ENCODE measurements around the gene ADGRE3. TPM values are rescaled to one million over a fixed set of nuclear protein-coding genes. Genes with fewer than 3 reads are reported as not detected.
A peak's percentile ranks its signal among the peaks of the same experiment; 100 is the strongest.

Gene ADGRE3
- polyA plus RNA-seq (ENCODE audit: insufficient read length in 4 of 4): under 1 TPM in 2 of 4 donors, not detected in 2; 0.09 to 0.40 TPM

GRCh38 chr19:14674764-14675163 lies at the start of gene ADGRE3:
ADGRE3 (minus strand) TSS chr19:14674844; CDS start chr19:14674770, 74 bp downstream.
- no peak for DNase-seq (ENCODE audit: low read depth in 4 of 4, low spot score in 3 of 4)

- no peak for DNase-seq (ENCODE audit: low read depth in 4 of 4, low spot score in 3 of 4)
Observed at GRCh38 chr19:14722127-14722526, 47.5 kb upstream of the ADGRE3 start.

GRCh38 chr19:14719162-14719561 lies 44.5 kb upstream of the ADGRE3 start:
- DNase-seq (ENCODE audit: low read depth in 4 of 4, low spot score in 3 of 4): no peak

GRCh38 chr19:14718522-14719116 lies 44.0 kb upstream of the ADGRE3 start:
- no peak for DNase-seq (ENCODE audit: low read depth in 4 of 4, low spot score in 3 of 4)

- no peak for DNase-seq (ENCODE audit: low read depth in 4 of 4, low spot score in 3 of 4)
Observed at GRCh38 chr19:14715841-14716240, 41.2 kb upstream of the ADGRE3 start.

- DNase-seq (ENCODE audit: low read depth in 4 of 4, low spot score in 3 of 4): no peak
Observed at GRCh38 chr19:14704450-14704849, 29.8 kb upstream of the ADGRE3 start.

- no peak for DNase-seq (ENCODE audit: low read depth in 4 of 4, low spot score in 3 of 4)
Observed at GRCh38 chr19:14703833-14704232, 29.2 kb upstream of the ADGRE3 start.

- no peak for DNase-seq (ENCODE audit: low read depth in 4 of 4, low spot score in 3 of 4)
Observed at GRCh38 chr19:14700711-14701375, 26.2 kb upstream of the ADGRE3 start.

GRCh38 chr19:14699641-14700040 lies 25.0 kb upstream of the ADGRE3 start:
- no peak for DNase-seq (ENCODE audit: low read depth in 4 of 4, low spot score in 3 of 4)

GRCh38 chr19:14695471-14695870 lies 20.8 kb upstream of the ADGRE3 start:
- no peak for DNase-seq (ENCODE audit: low read depth in 4 of 4, low spot score in 3 of 4)

- DNase-seq (ENCODE audit: low read depth in 4 of 4, low spot score in 3 of 4): no peak
Observed at GRCh38 chr19:14694641-14695266, 20.1 kb upstream of the ADGRE3 start.

GRCh38 chr19:14689598-14690503 lies 15.2 kb upstream of the ADGRE3 start, which contains the start of gene ZNF333:
ZNF333 (plus strand) TSS chr19:14690048; CDS start chr19:14693492, 3,444 bp downstream.
- DNase-seq (ENCODE audit: low read depth in 4 of 4, low spot score in 3 of 4): peak; percentile 70 to 80 (median 75)

- DNase-seq (ENCODE audit: low read depth in 4 of 4, low spot score in 3 of 4): no peak
Observed at GRCh38 chr19:14686411-14686810, 11.8 kb upstream of the ADGRE3 start.

GRCh38 chr19:14683439-14683838 lies 8.8 kb upstream of the ADGRE3 start:
- no peak for DNase-seq (ENCODE audit: low read depth in 4 of 4, low spot score in 3 of 4)

- no peak for DNase-seq (ENCODE audit: low read depth in 4 of 4, low spot score in 3 of 4)
Observed at GRCh38 chr19:14682084-14682483, 7.4 kb upstream of the ADGRE3 start.

- DNase-seq (ENCODE audit: low read depth in 4 of 4, low spot score in 3 of 4): no peak
Observed at GRCh38 chr19:14678199-14678598, 3.6 kb upstream of the ADGRE3 start.

GRCh38 chr19:14677464-14677863 lies 2.8 kb upstream of the ADGRE3 start:
- no peak for DNase-seq (ENCODE audit: low read depth in 4 of 4, low spot score in 3 of 4)

- DNase-seq (ENCODE audit: low read depth in 4 of 4, low spot score in 3 of 4): no peak
Observed at GRCh38 chr19:14676762-14677161, 2.1 kb upstream of the ADGRE3 start.

GRCh38 chr19:14673088-14673487 lies 1.6 kb downstream of the ADGRE3 start:
- no peak for DNase-seq (ENCODE audit: low read depth in 4 of 4, low spot score in 3 of 4)

GRCh38 chr19:14672188-14672872 lies 2.3 kb downstream of the ADGRE3 start:
- no peak for DNase-seq (ENCODE audit: low read depth in 4 of 4, low spot score in 3 of 4)
